ENCODE results near the gene NAGA.

The NAGA gene

DNA sequence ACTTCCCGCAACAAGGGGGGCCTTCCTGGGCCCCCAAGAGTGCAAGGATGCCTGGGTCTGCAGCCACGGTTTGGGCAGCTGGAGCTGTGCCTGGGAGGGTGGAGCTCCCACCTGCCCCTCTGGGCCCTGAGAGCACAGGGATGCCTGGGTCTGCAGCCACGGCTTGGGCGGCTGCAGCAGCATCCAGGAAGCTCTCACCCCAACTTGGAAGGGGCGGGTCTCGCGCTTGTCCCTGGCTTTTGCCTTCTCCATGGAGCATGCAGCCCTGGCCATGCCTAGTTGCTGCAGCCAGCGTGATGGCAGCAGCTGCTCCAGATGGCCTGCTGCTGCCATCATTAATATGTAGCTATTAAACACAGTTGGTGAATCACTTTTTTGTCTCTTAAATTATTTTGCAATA is 35.4 kb downstream of the NAGA start:
- DNase-seq: no peak

GRCh38 chr22:42033263-42034181 is 37.1 kb downstream of the NAGA start:
- DNase-seq: no peak

DNA sequence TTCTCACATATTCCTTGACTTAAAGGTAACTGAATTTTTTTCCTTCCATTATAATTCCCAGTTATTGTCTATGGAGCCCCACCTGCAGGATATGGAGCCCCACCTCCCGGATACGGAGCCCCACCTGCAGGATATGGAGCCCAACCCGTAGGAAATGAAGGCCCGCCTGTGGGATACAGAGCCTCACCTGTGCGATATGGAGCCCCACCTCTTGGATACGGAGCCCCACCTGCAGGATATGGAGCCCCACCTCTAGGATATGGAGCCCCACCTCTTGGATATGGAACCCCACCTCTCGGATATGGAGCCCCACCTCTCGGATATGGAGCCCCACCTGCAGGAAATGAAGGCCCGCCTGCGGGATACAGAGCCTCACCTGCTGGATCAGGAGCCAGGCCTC is 43.9 kb downstream of the NAGA start:
- no peak for DNase-seq

DNA sequence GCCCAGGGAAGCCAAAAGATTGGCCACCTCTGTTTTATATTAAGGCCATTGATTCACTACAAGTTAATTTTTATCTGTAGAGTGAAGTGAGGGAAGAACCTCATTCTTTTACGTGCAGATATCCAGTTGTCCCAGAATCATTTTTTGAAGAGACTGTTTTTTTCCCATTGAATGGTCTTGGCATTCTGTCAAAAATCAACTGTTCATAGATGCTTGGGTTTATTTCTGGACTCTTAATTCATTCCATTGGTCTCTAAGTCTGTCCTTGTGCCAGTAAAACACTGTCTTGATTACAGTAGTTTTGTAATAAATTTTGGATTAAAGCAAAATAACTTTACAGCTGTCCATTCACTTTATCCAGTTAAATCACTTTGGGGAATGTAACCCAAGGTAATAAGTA is 45.2 kb downstream of the NAGA start:
- no peak for DNase-seq

GRCh38 chr22:42022162-42022847 is 48.3 kb downstream of the NAGA start:
- peak; percentile 25 for DNase-seq

- no peak for DNase-seq
These were observed 49.0 kb downstream of the NAGA start for GRCh38 chr22:42021571-42021970.

DNA sequence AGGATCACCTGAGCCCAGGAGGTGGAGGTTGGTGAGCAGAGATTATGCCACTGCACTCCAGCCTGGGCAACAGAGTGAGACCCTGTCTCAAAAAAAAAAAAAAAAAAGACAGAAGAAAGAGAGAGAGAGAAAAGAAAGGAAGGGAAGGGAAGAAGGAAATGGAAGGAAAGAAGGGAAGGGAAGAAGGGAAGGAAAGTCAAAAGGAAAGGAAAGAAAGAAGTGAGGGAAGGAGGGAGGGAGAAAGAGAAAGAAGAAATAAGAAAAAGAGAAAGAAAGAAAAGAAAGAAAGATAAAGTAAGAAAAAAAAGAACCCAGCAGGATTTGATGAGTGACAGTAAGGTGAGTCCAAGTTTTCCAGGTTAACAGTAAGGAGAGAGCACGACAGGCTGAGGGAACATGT is 52.4 kb downstream of the NAGA start:
- DNase-seq: no peak

GRCh38 chr22:42016111-42016510 is 54.5 kb downstream of the NAGA start:
- DNase-seq: no peak

GRCh38 chr22:42013385-42013784 is 57.2 kb downstream of the NAGA start:
- DNase-seq: no peak

DNA sequence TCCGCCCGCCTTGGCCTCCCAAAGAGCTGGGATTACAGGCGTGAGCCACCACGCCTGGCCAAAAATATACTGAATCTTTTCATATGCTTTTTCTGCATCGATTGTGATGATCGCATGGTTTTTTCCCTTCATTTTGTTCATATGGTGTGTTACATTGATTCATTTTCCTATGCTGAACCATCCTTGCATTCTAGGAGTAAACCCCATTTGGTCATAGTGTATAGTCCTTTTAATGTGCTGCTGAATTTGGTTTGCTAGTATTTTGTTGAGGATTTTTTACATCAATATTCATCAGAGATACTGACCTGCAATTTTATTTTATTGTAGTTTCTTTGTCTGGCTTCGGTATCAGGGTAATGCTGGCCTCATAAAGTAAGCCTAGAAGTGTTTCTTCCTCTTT is 59.8 kb downstream of the NAGA start:
- DNase-seq: no peak
